GM12801 (cell line): ENCODE results near the gene ATP2B1.

ENCODE experiments used
- CTCF ChIP-seq: IDR thresholded peaks from one replicate; pipeline ENCODE4 v1.5.1; 2011; ENCODE audit warnings: control low read depth; ENCODE audit not compliant: insufficient read length; ENCODE audit errors: extremely low read depth

ATP2B1 gene

GRCh38 chr12:89708565-89709156 is at the start of gene ATP2B1:
TSS of gene ATP2B1 (minus strand) at chr12:89708838. CDS start at chr12:89655886, 52,952 bp downstream.
- TF ChIP-seq CTCF = no peak

GRCh38 chr12:89756585-89757398 is 48.2 kb upstream of the ATP2B1 start:
- TF ChIP-seq CTCF = no peak

- TF ChIP-seq CTCF = no peak
Measured at GRCh38 chr12:89756194-89756584, 47.6 kb upstream of the ATP2B1 start.

GRCh38 chr12:89753997-89754396 is 45.4 kb upstream of the ATP2B1 start:
- TF ChIP-seq CTCF = no peak

- no peak for TF ChIP-seq CTCF
Measured at GRCh38 chr12:89752341-89752740, 43.7 kb upstream of the ATP2B1 start.

- no peak for TF ChIP-seq CTCF
Measured at GRCh38 chr12:89750389-89751351, 42.0 kb upstream of the ATP2B1 start.

- no peak for TF ChIP-seq CTCF
Measured at GRCh38 chr12:89748791-89749190, 40.2 kb upstream of the ATP2B1 start.
